GM18873 (cell line): ENCODE data around the gene DNAJB5.
"Not testable (repeated sequence)": the region's sequence is repeated elsewhere in the genome, so short reads cannot be mapped to it uniquely, and the experiment has no call there.

Experiments
- ATAC-seq: cut with Tn5 transposase; IDR thresholded peaks from one replicate; pipeline ENCODE4 v1.9.1; 2021; ENCODE audit warnings: mild to moderate bottlenecking, moderate library complexity, moderate number of reproducible peaks; ENCODE audit not compliant: unreplicated experiment, low FRiP score

DNAJB5 gene

GRCh38 chr9:34997379-34997781 lies 7.8 kb downstream of the DNAJB5 start:
- ATAC-seq = no peak

DNA sequence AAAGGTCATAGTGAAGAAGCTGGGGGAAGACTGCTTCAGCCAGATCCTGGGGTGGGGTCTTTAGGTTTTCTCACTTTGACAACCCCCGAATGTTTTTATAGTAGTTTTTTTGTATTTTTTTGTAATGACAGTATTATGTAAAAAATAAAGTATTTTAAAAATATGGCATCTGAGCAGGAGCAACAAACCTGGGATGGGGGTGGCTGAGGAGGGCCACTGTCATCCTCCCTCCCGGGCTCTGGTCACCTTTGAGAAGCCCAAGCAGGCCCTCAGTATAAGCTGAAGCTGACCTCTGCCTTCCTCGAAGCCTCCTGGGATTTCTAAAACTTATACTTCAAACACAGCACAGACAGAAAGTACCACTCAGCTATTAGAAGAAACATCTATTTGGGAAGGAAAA lies 8.7 kb downstream of the DNAJB5 start:
- no peak for ATAC-seq

DNA sequence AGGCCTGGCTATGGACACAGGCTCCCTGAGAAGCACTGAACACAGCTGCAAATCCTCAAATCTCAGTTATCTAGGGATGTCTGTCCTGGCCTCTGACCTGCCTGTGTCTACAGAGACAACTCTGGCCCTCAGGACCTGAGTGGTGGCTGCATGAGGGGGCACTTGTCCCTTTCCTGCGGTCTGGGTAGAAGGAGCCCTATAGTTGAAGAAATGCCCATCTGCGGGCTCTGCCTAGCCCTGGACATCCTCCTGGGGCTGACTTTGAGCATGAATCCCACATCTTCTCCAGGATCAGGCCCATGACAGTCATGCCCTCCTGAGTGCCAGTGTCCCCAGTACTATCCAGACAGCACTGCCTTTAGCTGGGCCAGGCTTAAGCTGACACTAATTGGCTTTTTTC lies 10.0 kb downstream of the DNAJB5 start:
- no peak for ATAC-seq

DNA sequence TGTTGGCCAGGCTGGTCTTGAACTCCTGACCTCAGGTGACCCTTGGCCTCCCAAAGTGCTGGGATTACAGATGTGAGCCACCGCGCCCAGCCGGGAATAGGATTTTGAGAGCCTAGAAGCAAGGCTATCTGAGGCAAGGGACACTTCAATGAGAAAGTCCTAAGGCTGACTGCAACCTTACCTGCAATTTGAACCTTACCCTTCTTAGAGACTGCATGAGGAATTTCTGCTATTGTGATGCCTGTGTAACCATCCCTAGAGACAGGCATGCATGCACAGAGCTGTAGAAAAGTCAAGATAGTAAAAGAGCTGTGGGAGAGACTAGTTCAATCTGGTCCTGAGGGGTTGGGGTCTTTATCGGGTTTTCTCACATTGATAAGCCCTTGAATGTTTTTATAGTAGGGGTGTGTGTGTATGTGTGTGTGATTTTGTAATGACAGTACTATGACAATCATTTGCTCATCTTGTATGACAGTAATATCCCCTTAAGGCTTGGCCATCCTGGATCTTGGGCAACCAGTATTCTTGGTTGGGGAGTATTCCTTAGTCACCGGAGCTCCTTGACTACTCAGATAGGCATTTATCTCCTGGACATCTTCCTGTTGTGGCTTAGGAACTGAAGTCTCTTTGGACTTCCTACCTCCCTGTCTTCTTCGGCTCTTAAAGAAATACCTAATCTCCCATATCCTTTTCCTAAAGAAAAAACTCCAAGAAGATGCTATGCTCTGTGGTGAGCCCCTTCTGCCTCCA lies 11.2 kb downstream of the DNAJB5 start:
- no peak for ATAC-seq

DNA sequence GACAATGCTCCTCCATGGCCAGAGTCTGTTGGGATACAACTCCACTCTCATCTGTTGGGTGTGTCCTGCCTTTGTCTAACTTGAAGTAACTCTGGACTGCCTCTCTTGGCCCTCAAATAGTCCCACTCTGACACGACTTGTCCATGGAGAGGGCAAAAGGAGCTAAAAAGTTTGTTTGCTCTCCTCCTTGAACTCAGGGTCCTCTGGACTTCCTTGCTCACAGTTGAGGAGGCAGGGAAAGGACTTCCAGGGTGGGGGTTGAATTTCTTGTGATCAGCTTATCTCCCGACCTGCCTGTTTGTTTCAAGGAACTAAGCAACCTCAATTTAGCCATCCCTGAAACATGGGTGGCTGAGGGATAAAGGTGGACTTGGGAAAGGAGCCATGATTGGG lies 11.7 kb downstream of the DNAJB5 start:
- ATAC-seq = no peak

DNA sequence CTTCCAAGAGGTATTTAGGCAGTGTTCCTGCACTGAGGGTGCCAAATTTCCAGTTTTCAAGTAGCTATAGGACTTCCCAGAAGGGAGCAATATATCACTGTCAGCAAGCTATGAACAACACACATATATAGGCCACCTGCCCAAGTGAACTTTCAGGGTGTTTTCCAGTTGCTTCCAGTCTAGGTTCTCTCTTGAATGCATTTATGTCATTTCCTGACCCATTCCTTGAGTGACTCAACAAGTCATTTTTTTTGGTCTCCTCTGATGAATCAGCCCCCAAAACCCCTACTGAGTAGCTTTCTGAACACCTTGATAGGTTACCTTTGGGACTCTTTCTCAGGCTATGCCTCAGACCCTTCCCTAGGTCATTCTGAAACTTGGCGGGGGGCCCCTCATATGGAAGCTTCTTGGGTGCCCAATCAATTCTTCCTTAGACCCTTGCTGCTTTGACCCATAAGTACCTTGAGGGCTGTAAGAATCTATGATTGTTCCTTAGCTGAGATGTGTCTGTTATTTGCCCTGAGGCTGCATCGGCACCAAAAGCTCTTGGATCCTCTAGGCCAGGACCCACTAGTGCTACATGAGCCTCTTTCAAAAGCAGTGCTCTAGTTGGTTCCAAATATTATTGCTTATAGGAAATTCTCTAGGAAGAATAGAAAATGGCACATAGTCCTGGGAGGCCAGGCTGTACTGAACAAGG lies 12.4 kb downstream of the DNAJB5 start:
- ATAC-seq = no peak

GRCh38 chr9:35002623-35003022 lies 13.1 kb downstream of the DNAJB5 start:
- no peak for ATAC-seq

DNA sequence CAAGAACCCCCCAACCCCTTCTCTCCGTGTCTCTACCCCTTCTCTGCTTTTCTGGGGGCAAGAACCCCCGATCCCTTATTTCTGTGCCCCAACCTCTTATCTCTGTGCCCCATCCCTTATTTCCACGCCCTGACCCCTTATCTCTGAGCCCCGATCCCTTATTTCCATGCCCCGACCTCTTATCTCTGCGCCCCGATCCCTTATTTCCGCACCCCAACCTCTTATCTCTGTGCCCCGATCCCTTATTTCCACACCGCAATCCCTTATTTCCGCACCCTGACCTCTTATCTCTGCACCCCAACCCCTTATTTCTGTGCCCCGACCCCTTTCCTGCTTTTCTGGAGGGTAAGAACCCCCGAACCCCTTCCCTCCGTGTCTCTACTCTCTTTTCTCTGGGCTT lies 14.8 kb downstream of the DNAJB5 start:
- not testable (repeated sequence) for ATAC-seq

DNA sequence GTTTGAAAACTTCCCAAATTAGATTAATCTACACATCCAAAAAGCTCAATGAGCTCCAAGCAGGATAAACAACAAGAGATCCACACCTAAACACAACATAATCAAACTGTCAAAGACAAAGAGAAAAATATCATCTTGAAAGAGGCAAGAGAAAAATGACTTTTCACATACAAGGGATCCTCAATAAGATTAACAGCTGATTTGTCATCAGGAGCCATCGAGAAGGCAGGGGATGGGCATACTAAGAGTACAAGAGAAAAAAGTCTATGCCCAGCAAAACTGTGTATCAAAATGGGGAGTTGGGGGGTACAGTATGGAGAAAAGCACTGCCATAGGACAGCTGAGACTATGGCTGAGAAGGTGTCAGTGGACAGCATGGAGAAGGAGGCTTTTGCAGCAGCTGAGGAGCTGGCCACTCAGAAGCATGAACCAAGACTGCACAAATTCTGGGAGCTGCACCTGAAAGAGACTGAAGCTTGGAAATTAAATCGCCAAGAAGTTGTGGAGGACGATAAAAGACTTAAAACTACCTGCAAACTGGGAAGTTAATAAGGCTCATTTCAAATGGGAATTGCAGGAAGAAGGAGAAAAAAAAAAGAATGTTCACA lies 20.9 kb downstream of the DNAJB5 start:
- ATAC-seq = no peak

DNA sequence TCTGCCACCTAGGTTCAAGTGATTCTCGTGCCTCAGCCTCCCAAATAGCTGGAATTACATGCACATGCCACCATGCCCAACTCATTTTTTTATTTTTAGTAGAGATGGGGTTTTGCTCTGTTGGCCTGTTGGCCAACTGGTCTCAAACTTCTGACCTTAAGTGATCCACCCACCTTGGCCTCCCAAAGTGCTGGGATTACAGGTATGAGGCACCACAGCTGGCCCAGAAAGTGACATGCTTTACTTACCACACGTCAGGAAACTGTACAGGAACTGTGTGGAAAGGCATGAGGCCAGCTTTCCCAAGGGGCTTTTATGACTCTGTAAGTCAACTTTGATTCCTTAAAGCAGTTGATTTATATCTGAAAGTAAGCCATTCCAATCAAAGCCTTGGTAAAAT lies 25.0 kb downstream of the DNAJB5 start:
- no peak for ATAC-seq

- ATAC-seq = not testable (repeated sequence)
These were observed 33.9 kb downstream of the DNAJB5 start for GRCh38 chr9:35023443-35023842.

DNA sequence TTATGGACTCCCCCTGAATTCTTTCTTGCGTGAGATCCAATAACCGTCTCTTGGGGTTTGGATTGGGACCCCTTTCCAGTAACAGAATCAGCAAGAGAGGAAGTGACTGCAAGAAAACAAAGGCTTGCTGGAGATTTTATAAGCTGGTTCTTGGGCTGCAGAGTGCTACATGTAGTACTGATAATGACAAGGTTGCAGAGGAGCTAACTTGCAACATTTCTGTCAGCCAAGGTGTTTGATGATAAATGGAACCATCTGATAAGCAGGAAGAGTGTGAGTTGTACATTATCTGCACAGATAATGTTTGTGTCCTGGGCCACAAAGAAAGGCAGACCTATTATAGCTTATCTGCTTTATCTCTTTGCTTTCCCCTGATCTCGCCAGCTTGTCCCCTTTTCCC lies 37.1 kb downstream of the DNAJB5 start:
- ATAC-seq = no peak

DNA sequence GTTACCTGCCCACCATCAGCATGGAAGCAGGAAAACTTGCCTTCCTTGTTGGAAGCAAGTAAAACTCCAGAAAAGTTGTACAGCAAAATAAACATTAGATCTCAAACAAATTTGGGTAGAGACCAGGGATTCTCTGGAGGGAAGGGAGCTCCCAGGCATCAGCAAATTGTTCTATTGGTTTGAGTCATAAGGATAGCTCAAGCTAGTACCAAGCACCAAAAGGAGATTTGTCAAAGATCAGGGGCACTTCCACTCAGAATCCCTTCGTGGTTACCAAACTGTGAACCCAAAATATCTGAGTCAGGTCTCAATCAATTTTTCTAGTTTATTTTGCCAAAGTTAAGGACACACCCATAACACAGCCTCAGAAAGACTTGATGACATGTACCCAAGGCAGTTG lies 37.8 kb downstream of the DNAJB5 start:
- ATAC-seq = no peak

- ATAC-seq = no peak
These were observed 38.3 kb downstream of the DNAJB5 start for GRCh38 chr9:35027860-35028259.

DNA sequence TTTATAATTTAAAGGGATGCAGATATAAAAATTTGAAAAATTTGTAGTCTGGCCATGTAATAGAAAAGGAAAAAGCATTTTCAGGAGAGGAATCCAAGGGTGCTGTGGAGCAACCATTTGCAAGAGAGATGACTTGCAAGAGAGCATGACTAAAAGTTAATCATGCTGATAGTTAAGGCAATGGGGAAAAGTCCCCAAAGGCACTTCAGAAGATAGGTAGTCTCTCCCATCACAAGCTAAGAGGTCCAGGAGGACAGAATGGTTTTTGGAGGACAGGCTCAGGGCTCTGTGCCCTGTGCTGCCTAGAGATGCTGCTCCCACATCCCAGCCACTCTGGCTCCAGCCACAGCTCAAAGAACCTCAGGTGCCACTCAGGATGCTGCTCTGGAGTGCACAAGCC lies 38.8 kb downstream of the DNAJB5 start:
- ATAC-seq = no peak

- no peak for ATAC-seq
These were observed 39.7 kb downstream of the DNAJB5 start for GRCh38 chr9:35029241-35029640.

GRCh38 chr9:35029852-35030251 lies 40.3 kb downstream of the DNAJB5 start:
- no peak for ATAC-seq

- no peak for ATAC-seq
These were observed 43.6 kb downstream of the DNAJB5 start for GRCh38 chr9:35033101-35033500.

- no peak for ATAC-seq
These were observed 46.5 kb downstream of the DNAJB5 start for GRCh38 chr9:35035851-35036701.

- no peak for ATAC-seq
These were observed 52.6 kb downstream of the DNAJB5 start for GRCh38 chr9:35042081-35042604.
